Cardiac fibroblast (primary cell): ENCODE data around the gene PIR.
A peak's percentile ranks its signal among the peaks of the same experiment; 100 is the strongest.

Source experiments
- DNase-seq, 2 donors: peaks; one replicate each; pipeline versions ENCODE4 v3.0.0 to v3.0.0-alpha.2; 2010; ENCODE audit warnings: low read depth in 2 of 2
- H3K4me3 ChIP-seq, 2 donors: replicated peaks in 1 of 2; 1 replicate in 1 of 2; 2 replicates in 1 of 2; pipeline ENCODE4 v1.5.1; 2011; ENCODE audit warnings: low read depth in 2 of 2, low read length in 2 of 2, mild to moderate bottlenecking in 2 of 2, moderate library complexity in 1 of 2
- TF ChIP-seq, protein P1 (sequence below): IDR thresholded peaks from one replicate; pipeline ENCODE4 v1.5.1; 2011; ENCODE audit warnings: low read depth, mild to moderate bottlenecking, low read length, inconsistent platforms

The PIR gene

DNA sequence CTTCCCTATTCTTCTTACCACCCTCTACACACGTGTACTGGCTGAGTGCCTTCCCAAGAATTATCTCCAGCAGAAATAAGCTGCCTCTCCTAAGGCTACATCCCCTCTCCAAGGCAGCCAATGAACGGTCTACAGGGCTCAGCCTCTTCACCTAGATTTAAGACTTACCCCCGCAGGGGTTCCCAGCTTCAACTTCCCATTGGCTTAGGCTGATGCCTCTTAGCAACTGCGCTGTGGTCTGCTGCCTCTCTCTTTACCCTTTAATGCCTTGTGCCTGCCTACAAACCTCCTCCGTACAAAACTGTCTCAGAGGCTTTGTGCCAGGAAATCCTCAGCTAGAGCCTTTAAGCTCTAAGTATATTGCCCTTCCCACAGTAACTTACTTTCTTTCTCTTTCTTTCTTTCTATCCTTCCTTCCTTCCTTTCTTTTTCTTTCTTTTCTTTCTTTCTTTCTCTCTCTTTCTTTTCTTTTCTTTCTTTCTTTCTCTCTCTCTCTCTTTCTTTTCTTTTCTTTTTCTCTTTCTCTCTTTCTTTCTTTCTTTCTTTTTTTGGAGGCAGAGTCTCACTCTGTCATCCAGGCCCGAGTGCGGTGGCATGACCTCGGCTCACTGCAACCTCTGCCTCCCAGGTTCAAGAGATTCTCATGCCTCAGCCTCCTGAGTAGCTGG, 142.7 kb downstream of the PIR start:
- TF ChIP-seq, protein P1, sequence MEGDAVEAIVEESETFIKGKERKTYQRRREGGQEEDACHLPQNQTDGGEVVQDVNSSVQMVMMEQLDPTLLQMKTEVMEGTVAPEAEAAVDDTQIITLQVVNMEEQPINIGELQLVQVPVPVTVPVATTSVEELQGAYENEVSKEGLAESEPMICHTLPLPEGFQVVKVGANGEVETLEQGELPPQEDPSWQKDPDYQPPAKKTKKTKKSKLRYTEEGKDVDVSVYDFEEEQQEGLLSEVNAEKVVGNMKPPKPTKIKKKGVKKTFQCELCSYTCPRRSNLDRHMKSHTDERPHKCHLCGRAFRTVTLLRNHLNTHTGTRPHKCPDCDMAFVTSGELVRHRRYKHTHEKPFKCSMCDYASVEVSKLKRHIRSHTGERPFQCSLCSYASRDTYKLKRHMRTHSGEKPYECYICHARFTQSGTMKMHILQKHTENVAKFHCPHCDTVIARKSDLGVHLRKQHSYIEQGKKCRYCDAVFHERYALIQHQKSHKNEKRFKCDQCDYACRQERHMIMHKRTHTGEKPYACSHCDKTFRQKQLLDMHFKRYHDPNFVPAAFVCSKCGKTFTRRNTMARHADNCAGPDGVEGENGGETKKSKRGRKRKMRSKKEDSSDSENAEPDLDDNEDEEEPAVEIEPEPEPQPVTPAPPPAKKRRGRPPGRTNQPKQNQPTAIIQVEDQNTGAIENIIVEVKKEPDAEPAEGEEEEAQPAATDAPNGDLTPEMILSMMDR = no peak
- H3K4me3 ChIP-seq = no peak overlapping the region
- DNase-seq = no peak

DNA sequence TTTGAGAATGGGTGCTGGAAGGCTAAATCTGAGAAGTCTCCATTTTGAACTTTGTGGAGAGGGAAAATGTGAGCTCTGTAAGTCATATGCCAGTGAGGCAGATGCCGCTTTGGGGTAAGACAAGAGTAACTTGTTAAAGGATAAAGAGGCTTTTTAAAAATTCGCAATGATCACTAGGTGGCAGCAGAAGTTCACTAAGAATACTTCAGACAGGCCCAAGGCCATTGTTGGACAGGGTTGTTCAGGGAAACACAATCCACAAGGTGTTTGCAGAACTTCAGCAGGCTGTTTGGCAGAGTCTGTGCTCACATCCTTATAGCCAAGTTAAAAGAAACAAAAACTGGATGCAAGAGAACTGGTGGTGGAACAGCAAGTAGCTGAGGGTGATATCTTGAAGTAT, 144.1 kb downstream of the PIR start:
- H3K4me3 ChIP-seq = no peak overlapping the region
- TF ChIP-seq, protein P1 = peak; percentile 34
- peak; percentile 76 to 81 for DNase-seq

DNA sequence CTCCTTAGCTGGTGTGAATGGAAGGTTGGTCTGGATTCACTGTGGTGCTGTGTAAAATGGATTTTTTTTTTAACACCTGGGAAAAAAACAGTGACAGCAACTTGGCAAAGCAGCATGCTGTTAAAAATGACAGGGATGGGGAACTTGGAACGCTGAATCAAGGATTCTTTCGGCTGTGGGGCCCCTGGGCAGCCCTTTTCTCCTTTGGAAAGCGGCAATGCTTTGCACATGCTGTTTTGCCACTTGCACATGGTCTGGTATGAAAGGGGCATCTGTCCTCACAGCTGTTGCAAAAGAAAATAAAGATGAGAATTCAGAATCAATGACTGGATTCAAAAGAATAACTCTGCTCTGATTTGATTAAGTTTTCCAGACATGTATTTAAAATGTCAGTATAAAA, 147.2 kb downstream of the PIR start:
- TF ChIP-seq, protein P1 = no peak
- no peak overlapping the region for H3K4me3 ChIP-seq
- no peak for DNase-seq

DNA sequence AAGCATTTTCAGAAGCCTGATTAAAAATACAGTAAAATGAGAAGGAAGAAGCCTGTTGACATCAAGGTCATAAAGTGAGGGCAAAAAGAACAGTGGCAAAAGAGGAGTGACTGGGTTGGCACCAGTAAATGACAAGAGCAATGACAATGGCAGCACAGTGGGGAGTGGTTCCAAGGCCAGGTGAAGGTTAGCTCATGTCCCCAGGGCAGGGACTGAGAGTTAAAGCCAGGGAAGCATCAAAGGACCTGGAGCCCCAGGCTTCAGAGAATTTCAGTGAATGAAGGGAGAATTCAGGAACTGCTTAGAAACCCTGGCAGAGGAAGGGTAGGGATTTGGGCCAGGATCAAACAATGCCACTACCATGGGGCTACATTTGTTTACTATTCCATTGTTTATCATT, 149.0 kb downstream of the PIR start:
- TF ChIP-seq, protein P1 = no peak
- DNase-seq = no peak
- H3K4me3 ChIP-seq = no peak overlapping the region

DNA sequence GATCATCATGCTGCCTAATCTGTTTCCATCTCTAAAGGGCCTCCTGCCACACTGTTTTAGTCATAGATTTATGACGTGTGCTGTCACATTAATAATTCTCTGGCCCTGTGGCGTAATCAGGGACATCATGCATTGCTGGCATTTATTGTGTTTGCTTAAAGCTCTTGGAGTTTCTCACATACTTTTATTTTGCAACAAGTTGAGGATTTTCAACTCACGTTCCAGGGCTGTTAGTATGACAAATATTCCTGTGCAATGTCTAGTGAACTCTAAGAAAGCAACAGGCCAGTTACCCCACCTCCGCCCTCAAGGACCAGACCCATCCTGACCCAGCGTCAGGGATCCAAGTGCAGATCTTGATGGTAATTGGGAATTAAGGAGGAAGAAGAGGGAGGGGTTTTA, 150.1 kb downstream of the PIR start:
- no peak overlapping the region for H3K4me3 ChIP-seq
- TF ChIP-seq, protein P1 = no peak
- peak; percentile 61 to 65 for DNase-seq

DNA sequence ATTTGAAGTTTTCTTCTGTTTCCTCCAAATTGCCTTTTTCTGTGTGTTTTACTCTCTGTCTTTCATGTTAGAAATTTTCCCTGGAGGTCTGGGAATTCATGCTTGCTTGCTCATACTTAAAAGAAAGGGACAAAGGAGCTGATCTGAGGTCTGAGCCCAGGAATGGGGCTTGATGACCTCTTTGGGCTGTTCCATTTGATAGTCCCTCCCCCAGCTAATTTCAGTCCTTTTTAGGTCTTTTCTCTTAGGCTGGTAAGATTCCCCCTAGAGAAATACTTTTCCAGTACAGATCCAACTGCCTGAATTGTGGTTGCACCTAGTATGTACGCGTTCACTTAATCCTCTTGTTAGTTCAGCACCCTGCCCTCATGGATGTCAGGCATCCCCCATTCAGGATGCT, 152.3 kb downstream of the PIR start:
- TF ChIP-seq, protein P1 = no peak
- no peak overlapping the region for H3K4me3 ChIP-seq
- DNase-seq = no peak

DNA sequence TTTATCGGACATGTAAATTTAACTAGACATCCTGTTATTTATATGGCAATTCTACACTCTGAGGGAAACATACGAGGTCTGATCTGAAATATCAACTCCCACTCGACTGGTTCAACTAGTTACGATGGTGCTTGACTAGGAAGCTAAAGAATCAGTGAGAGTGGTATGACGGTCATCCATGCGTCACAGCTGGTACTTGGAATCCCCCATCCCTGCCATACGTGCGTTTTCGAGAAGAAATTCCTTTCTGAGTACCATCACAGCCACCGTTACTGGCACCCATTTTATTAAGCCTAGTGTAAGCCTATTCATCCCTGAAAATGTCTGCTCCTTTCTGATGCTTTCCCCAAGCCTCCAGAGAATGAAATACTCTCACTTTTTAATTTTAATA, 157.1 kb downstream of the PIR start:
- peak; percentile 75 to 77 for DNase-seq
- H3K4me3 ChIP-seq = peak overlapping the region; percentile 40 to 41
- TF ChIP-seq, protein P1 = no peak
